Measurements from ENCODE around the gene DACH2. TPM values are rescaled to one million over a fixed set of nuclear protein-coding genes. Genes with fewer than 3 reads are reported as not detected.

The DACH2 gene
- total RNA-seq, 2 experiments from 2014 or later, result not detected

- H3K9me3 ChIP-seq (ENCODE audit: low read length), result no peaks in the 10 kb centered on the region
- intact Hi-C loops (cut with micrococcal nuclease; ENCODE audit: unreplicated experiment), result no loop called here
- no peak overlapping the region for H3K4me2 ChIP-seq (ENCODE audit: low read length)
- ChIA-PET CTCF (ENCODE audit: unreplicated experiment) (no interaction called here), POLR2A (no interaction called here)
- no peaks in the 10 kb centered on the region for H3K4me1 ChIP-seq (ENCODE audit: insufficient read depth, low read length, poor library complexity, severe bottlenecking)
- no TSS peak for BruUV-seq (replicated peaks)
- H3K36me3 ChIP-seq (ENCODE audit: insufficient read depth, low read length), result no peaks in the 10 kb centered on the region
- DNase-seq (ENCODE audit: low spot score), result no peak
- no peak overlapping the region for H3K27ac ChIP-seq (ENCODE audit: low read depth, low read length, poor library complexity, severe bottlenecking)
- H3K4me3 ChIP-seq (ENCODE audit: low read depth, low read length, poor library complexity, severe bottlenecking), result no peak overlapping the region
- H4K20me1 ChIP-seq (ENCODE audit: insufficient read depth, low read length), result no peaks in the 10 kb centered on the region
- H3K9me2 ChIP-seq (ENCODE audit: insufficient read depth, low read length), result no peaks in the 10 kb centered on the region
- no peaks in the 10 kb centered on the region for H3K79me2 ChIP-seq (ENCODE audit: insufficient read depth, low read depth, low read length)
- TF ChIP-seq EZH2phosphoT487 (IDR thresholded peaks at IDR 0.05; ENCODE audit: borderline replicate concordance, low read depth, low read length) (no peak), CTCF (conservative IDR thresholded peaks at IDR 0.05; ENCODE audit: low read length) (no peak)
- no peak overlapping the region for H2AFZ ChIP-seq (ENCODE audit: low read length)
Observed at GRCh38 chrX:86507331-86507730, 359.1 kb downstream of the DACH2 start.

GRCh38 chrX:86579777-86580176, 431.5 kb downstream of the DACH2 start:
- Histone ChIP-seq H2AFZ (ENCODE audit: low read length) (no peak overlapping the region), H3K4me2 (ENCODE audit: low read length) (no peak overlapping the region), H3K9me3 (ENCODE audit: low read length) (no peaks in the 10 kb centered on the region), H3K4me3 (ENCODE audit: low read depth, low read length, poor library complexity, severe bottlenecking) (no peak overlapping the region), H3K4me1 (ENCODE audit: insufficient read depth, low read length, poor library complexity, severe bottlenecking) (no peaks in the 10 kb centered on the region), H3K36me3 (ENCODE audit: insufficient read depth, low read length) (no peaks in the 10 kb centered on the region), H4K20me1 (ENCODE audit: insufficient read depth, low read length) (no peaks in the 10 kb centered on the region), H3K27ac (ENCODE audit: low read depth, low read length, poor library complexity, severe bottlenecking) (no peak overlapping the region), H3K9me2 (ENCODE audit: insufficient read depth, low read length) (no peaks in the 10 kb centered on the region), H3K79me2 (ENCODE audit: insufficient read depth, low read depth, low read length) (no peaks in the 10 kb centered on the region)
- BruUV-seq (replicated peaks), result no TSS peak
- no peak for DNase-seq (ENCODE audit: low spot score)
- CTCF ChIA-PET (ENCODE audit: unreplicated experiment), result no interaction called here
- POLR2A ChIA-PET, result interaction anchor here (0.7 kb wide), 1 partner anchor 41 kb away, joined by 3 read pairs; no protein-coding TSS in a partner anchor
- no peak for TF ChIP-seq EZH2phosphoT487 (IDR thresholded peaks at IDR 0.05; ENCODE audit: borderline replicate concordance, low read depth, low read length)
- no peak for TF ChIP-seq CTCF (conservative IDR thresholded peaks at IDR 0.05; ENCODE audit: low read length)
- intact Hi-C loops (cut with micrococcal nuclease; ENCODE audit: unreplicated experiment), result no loop called here

- no peaks in the 10 kb centered on the region for H3K36me3 ChIP-seq (ENCODE audit: insufficient read depth, low read length)
- no peak overlapping the region for H3K4me2 ChIP-seq (ENCODE audit: low read length)
- H3K4me3 ChIP-seq (ENCODE audit: low read depth, low read length, poor library complexity, severe bottlenecking), result no peak overlapping the region
- intact Hi-C loops (cut with micrococcal nuclease; ENCODE audit: unreplicated experiment), result no loop called here
- no peaks in the 10 kb centered on the region for H3K9me3 ChIP-seq (ENCODE audit: low read length)
- CTCF ChIA-PET (ENCODE audit: unreplicated experiment), result no interaction called here
- POLR2A ChIA-PET, result interaction anchor here (1.1 kb wide), 1 partner anchor 247 kb away, joined by 9 read pairs; no protein-coding TSS in a partner anchor
- no peaks in the 10 kb centered on the region for H3K79me2 ChIP-seq (ENCODE audit: insufficient read depth, low read depth, low read length)
- H3K27ac ChIP-seq (ENCODE audit: low read depth, low read length, poor library complexity, severe bottlenecking), result no peak overlapping the region
- no peak for DNase-seq (ENCODE audit: low spot score)
- no peaks in the 10 kb centered on the region for H3K4me1 ChIP-seq (ENCODE audit: insufficient read depth, low read length, poor library complexity, severe bottlenecking)
- H2AFZ ChIP-seq (ENCODE audit: low read length), result no peak overlapping the region
- no TSS peak for BruUV-seq (replicated peaks)
- TF ChIP-seq CTCF (conservative IDR thresholded peaks at IDR 0.05; ENCODE audit: low read length), result no peak
- no peak for TF ChIP-seq EZH2phosphoT487 (IDR thresholded peaks at IDR 0.05; ENCODE audit: borderline replicate concordance, low read depth, low read length)
- H3K9me2 ChIP-seq (ENCODE audit: insufficient read depth, low read length), result no peaks in the 10 kb centered on the region
- H4K20me1 ChIP-seq (ENCODE audit: insufficient read depth, low read length), result no peaks in the 10 kb centered on the region
Observed at GRCh38 chrX:86604607-86605006, 456.4 kb downstream of the DACH2 start.
